NCI-H446 (cell line): ENCODE results near the gene NMNAT3.

Experiments
- DNase-seq, 2 experiments: peaks; one replicate each; lab custom pipeline; 2025; lab: John Stamatoyannopoulos, UW

NMNAT3 gene

DNA sequence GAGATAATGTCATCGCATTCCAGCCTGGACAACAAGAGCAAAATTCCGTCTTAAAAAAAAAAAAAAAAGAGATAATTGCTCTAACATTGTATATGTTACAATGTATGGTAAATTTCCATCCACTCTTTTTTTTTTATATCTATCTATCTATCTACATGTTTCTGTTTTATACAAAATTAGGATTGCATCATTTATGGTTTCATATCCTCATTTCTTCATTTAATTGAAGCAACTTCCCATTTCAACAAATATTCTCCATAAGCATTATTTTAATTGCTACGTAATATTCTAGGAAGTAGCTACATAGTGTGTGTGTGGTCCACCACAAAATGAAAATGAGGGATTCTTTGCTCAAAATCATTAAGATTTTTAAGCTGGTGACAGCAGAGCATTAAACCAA lies 156.6 kb downstream of the NMNAT3 start:
- no peak for DNase-seq

DNA sequence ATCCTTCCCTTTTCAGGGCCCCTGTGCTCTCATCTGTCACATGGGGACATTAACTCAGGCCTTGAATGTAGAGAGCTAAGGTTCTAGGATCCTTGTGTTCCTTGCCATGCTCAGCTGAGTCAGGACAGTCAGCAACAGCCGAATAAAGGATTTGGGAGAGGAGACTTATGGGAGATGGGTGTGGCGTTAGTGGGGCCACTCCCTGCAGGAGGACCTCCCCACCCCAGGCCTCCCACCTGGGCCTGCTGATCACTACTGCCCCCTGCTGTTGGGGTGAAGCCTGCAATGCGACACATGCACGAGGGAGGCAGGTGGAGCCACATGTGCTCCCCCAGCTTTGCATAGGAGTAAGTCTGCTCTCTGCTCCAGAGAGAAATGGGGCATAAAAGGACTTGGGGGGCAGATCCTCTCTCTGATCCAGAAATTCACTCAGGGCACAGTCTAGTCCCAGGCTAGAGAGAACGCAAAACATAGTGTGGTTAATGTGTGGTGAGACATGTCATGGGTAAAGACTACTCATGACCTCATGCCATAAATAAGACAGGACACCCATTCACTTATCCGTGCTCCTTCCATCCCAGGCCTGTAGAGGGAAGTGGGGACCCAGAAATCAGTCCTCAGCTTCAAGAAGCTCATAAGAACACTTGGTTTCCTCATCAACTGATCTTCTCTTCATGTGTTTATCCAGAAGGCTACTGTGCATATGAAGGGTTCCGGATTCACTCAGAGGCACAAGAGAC lies 157.6 kb downstream of the NMNAT3 start:
- DNase-seq: peak in 1 of 2 experiments; percentile 5

DNA sequence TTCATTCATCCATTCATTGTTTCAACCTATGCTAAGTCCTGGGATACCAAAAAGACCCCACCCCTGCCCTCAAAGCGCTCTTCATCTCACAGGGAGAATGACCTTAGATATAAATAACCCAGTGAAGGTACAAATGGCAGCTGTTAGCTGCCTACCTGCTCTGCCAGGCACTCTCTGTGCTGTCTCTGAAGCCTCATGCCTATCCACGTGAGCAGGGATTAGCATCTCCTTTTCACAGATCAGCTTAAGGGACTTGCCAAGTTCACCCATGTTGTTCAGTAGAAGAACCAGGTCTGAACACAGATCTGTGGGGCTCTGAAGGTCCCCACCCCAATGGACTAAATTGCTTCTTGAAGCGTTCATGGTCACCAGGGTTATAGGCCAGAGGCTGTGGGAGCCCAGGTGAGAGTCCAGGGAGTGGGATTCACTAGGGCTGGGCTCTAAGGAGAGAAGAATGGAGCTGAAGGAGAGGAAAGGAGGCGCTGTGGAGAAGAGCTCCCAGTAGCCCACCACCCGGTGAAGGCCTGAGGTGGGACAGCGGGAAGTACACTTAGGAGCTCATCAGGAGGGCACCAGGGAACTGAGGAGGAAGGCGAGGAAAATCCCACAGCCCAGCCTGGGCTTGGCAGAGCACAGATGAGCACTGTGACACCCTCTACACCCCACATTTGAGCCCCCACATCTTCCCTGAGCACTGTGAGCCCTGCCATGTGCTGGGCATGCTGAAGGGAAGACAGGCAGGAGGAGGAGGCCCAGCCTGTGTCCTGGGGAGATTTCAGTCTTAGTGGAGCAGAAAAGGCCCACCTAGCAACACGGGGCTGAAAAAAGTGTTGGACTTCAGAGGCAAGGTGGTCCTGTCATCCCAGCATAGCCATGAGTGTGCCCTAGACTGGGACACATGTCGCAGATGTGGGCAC lies 158.6 kb downstream of the NMNAT3 start:
- no peak for DNase-seq

DNA sequence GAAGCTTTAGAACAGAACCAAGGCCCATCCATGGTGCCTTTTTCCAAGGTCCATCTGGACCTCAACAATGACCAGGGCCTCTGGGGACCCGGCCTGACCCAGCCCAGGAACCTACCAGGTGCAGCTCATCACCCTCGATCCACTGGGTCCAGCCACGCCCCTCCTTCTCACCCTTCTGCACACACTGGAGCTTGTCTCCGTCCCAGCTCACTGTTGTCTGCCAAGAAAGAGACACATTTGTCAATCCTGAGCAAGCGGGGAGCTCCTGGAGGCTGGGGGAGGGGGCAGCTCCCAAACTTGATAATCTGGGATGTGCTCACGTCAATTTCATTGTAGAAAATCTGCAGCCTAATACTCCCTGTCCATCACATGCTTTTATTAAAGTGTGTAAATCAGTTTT lies 159.5 kb downstream of the NMNAT3 start:
- peak in 1 of 2 experiments; percentile 4 for DNase-seq

DNA sequence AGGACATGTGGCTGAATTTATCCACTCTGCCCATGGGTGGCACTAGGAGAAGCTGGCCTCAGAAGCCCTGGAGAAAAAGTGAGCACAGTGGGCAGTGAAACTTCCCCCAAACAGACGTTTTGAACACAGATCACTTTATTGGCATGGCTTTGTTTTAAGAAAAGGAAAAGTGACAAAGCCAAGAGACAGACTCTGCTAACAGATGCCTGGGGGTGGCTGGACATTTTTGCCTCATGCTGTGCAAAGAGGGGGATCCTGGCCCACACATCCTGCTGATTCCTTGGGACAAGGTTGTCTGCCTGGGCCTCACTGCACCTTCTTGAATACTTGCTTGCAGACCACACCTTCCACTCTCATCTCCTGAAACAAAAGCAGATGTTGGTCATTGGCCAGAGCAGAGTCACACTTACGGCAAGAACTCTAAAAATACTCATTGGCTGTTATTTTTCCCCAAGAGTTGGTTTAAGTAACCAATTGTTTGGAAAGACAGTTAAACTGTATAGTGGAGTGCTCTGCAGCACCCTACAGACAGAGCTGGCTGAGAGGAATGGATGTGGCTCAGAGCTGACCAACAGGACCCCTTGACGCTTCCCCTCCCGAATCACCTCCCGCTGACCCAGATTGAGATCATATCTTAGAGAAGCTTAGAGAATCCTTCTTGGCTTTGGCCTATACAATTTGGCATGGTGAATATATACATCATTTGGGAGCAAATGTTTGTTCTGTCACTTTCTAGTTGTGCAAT lies 160.3 kb downstream of the NMNAT3 start:
- no peak for DNase-seq

DNA sequence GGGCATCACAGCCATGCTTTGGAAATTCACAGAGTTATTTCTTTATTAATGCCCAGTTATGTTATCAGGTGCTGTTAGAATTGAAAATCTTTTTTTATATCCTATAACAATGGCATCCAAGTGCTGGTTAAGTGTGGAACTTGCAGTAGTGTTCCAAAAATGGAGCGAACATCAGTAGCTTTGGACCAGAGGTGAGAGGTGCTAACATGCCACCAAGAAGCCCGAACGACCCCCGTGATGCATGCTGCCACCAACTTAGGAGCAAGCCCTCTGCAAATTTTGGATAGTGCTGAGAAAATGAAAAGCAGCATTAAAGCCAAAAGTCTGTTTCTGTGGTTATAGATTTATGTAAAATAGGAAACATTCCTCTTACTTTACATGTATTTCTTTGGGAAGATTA lies 163.0 kb downstream of the NMNAT3 start:
- DNase-seq: no peak
